MM.1S (cell line): ENCODE measurements around the gene LHPP.

Experiments
- DNase-seq: peaks from one replicate; pipeline ENCODE4 v3.0.0-alpha.2; 2015
- H2AFZ ChIP-seq: fragments of 300-600 bp; sonication (generic); 2 replicates; pipeline ENCODE4 v1.6.0; 2016; ENCODE audit warnings: antibody characterized with exemption, low read length
- H3F3A ChIP-seq: fragments of 300-600 bp; sonication (generic); 2 replicates; pipeline ENCODE4 v1.6.1; 2016; ENCODE audit warnings: mild to moderate bottlenecking, antibody characterized with exemption, low read length, moderate library complexity, mixed read lengths; ENCODE audit not compliant: insufficient read depth
- H3K27ac ChIP-seq: fragments of 300-600 bp; sonication (generic); 2 replicates; pipeline ENCODE4 v1.5.1; 2016; ENCODE audit warnings: mild to moderate bottlenecking, low read length
- H3K27me3 ChIP-seq: fragments of 300-600 bp; sonication (generic); replicated peaks from 2 replicates; pipeline ENCODE4 v1.6.0; 2016; ENCODE audit warnings: low read length; ENCODE audit not compliant: insufficient read depth
- H3K36me3 ChIP-seq: fragments of 300-600 bp; sonication (generic); replicated peaks from 2 replicates; pipeline ENCODE4 v1.6.1; 2016; ENCODE audit warnings: mild to moderate bottlenecking, low read length, mixed read lengths; ENCODE audit not compliant: insufficient read depth
- H3K4me1 ChIP-seq: fragments of 300-600 bp; sonication (generic); 2 replicates; pipeline ENCODE4 v1.6.1; 2016; ENCODE audit warnings: low read length, mixed read lengths
- H3K4me2 ChIP-seq: fragments of 300-600 bp; sonication (generic); 2 replicates; pipeline ENCODE4 v1.6.0; 2016; ENCODE audit warnings: low read depth, low read length
- H3K4me3 ChIP-seq: fragments of 300-600 bp; sonication (generic); 2 replicates; pipeline ENCODE4 v1.5.1; 2016; ENCODE audit warnings: low read length, mixed read lengths
- H3K79me2 ChIP-seq: fragments of 300-600 bp; sonication (generic); 2 replicates; pipeline ENCODE4 v1.6.1; 2016; ENCODE audit warnings: mixed run types, low read length, mixed read lengths
- H3K9ac ChIP-seq: fragments of 300-600 bp; sonication (generic); 2 replicates; pipeline ENCODE4 v1.6.1; 2016; ENCODE audit warnings: low read length, mixed read lengths
- H3K9me2 ChIP-seq: fragments of 300-600 bp; sonication (generic); replicated peaks from 2 replicates; pipeline ENCODE4 v1.6.1; 2016; ENCODE audit warnings: mild to moderate bottlenecking, low read length, mixed read lengths; ENCODE audit not compliant: insufficient read depth
- H3K9me3 ChIP-seq: fragments of 300-600 bp; sonication (generic); replicated peaks from 2 replicates; pipeline ENCODE4 v1.6.1; 2016; ENCODE audit warnings: mild to moderate bottlenecking, low read length, mixed read lengths; ENCODE audit not compliant: insufficient read depth
- H4K20me1 ChIP-seq: fragments of 300-600 bp; sonication (generic); 2 replicates; pipeline ENCODE4 v1.6.1; 2016; ENCODE audit warnings: mild to moderate bottlenecking, low read length, moderate library complexity, mixed read lengths; ENCODE audit not compliant: insufficient read depth
- EZH2 ChIP-seq: fragments of 300-600 bp; sonication (generic); optimal IDR thresholded peaks from 2 replicates; pipeline ENCODE3; 2017; ENCODE audit warnings: low read depth, mild to moderate bottlenecking, antibody characterized with exemption, low read length, mixed read lengths
- EZH2phosphoT487 ChIP-seq: fragments of 300-600 bp; sonication (generic); IDR thresholded peaks from 2 replicates; pipeline ENCODE4 v1.6.1; 2018; ENCODE audit warnings: antibody characterized with exemption, low read length
- TF ChIP-seq, protein P1 (sequence below): fragments of 300-600 bp; sonication (generic); IDR thresholded peaks from 2 replicates; pipeline ENCODE4 v1.5.1; 2016; ENCODE audit warnings: antibody characterized with exemption, low read length, mixed read lengths

LHPP gene

DNA sequence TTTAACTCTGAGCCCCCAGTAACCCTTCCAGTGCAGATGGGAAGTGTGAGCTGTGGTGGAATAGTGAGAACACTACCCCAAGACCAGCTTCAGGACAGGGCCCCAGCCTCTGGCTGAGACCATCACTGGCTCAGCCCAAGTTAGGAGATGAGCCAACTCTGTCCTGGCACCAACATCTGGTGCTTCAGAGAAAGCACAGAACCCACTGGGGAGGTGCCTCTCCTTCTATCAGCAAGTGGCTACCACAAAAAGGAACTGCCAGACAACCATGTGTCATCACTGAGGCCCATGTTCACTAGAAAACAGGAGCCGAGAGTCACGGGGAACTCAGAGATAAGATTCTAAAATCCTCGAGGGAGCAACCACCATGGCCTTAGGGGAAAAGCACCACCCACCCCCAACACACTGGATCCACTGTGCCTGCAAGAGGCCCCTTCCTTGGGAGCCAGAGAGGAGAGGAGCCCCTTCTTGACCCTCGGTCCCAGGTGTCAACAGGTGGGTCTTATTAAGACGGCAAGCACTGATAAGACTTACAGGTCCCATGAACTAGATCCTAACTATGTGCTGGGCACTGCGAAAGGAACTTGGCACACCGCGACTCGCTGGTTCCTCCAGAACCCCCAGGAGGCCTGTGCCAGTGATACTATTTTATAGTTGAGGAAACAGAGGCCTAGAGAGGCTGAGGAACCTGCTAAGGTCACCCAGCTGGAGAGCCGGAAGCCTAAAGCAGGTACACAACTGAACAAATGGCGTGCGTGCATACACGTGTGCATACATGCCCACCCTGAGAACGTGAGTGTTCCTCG is 179.9 kb downstream of the LHPP start:
- Histone ChIP-seq H3K79me2 (peaks cover 63% of the 10 kb centered on the region), H3K9me2 (no peaks in the 10 kb centered on the region), H3K27ac (no peak overlapping the region), H3K4me3 (no peak overlapping the region), H3K4me2 (no peak overlapping the region), H3K4me1 (no peaks in the 10 kb centered on the region), H4K20me1 (no peaks in the 10 kb centered on the region), H3F3A (no peaks in the 10 kb centered on the region), H3K9me3 (no peaks in the 10 kb centered on the region), H3K9ac (no peak overlapping the region), H3K36me3 (no peaks in the 10 kb centered on the region), H2AFZ (no peak overlapping the region), H3K27me3 (no peaks in the 10 kb centered on the region)
- TF ChIP-seq EZH2 (no peak), EZH2phosphoT487 (no peak)
- TF ChIP-seq, protein P1, sequence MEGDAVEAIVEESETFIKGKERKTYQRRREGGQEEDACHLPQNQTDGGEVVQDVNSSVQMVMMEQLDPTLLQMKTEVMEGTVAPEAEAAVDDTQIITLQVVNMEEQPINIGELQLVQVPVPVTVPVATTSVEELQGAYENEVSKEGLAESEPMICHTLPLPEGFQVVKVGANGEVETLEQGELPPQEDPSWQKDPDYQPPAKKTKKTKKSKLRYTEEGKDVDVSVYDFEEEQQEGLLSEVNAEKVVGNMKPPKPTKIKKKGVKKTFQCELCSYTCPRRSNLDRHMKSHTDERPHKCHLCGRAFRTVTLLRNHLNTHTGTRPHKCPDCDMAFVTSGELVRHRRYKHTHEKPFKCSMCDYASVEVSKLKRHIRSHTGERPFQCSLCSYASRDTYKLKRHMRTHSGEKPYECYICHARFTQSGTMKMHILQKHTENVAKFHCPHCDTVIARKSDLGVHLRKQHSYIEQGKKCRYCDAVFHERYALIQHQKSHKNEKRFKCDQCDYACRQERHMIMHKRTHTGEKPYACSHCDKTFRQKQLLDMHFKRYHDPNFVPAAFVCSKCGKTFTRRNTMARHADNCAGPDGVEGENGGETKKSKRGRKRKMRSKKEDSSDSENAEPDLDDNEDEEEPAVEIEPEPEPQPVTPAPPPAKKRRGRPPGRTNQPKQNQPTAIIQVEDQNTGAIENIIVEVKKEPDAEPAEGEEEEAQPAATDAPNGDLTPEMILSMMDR = no peak
- no peak for DNase-seq

DNA sequence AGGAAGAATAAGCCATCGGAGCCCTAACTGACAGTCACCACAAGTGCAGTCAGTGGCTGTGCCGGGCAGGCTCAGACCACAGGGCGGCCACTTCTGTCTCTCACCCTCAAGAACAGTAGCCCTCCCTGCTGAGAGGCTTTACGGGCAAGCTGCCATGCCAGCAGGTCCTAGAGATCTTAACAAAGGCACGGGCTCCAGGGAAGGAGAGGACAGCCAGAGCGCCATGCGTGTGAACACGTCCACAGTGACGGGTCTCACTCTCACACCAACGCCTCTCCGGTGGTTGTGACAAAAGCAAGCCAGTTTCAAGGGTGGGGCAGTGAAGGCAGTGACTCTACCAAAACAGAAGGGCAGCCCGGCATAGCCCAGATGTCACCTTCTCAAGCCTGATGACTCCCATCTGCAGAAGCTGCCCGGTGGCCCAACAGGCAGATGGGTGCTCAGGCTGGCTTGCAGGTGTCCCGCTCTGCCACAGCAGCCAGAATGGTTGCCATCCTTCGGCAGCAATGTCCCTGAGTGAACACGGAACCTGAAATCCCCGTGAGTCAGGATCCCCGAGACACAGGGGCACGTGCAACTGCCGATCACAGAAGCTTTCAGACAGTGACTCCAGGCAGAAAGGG is 180.6 kb downstream of the LHPP start:
- TF ChIP-seq EZH2 = no peak
- no peak for TF ChIP-seq EZH2phosphoT487
- TF ChIP-seq, protein P1 = no peak
- no peak overlapping the region for H2AFZ ChIP-seq
- H3K9ac ChIP-seq = no peak overlapping the region
- H3K27ac ChIP-seq = no peak overlapping the region
- H3K36me3 ChIP-seq = no peaks in the 10 kb centered on the region
- H3K9me2 ChIP-seq = no peaks in the 10 kb centered on the region
- H3K4me1 ChIP-seq = peaks cover under 1% of the 10 kb centered on the region; the same call in 1 of the 2 replicates
- H3K4me2 ChIP-seq = no peak overlapping the region
- no peaks in the 10 kb centered on the region for H4K20me1 ChIP-seq
- no peaks in the 10 kb centered on the region for H3F3A ChIP-seq
- no peaks in the 10 kb centered on the region for H3K27me3 ChIP-seq
- no peak for DNase-seq
- H3K79me2 ChIP-seq = peaks cover 65% of the 10 kb centered on the region
- no peaks in the 10 kb centered on the region for H3K9me3 ChIP-seq
- H3K4me3 ChIP-seq = no peak overlapping the region

DNA sequence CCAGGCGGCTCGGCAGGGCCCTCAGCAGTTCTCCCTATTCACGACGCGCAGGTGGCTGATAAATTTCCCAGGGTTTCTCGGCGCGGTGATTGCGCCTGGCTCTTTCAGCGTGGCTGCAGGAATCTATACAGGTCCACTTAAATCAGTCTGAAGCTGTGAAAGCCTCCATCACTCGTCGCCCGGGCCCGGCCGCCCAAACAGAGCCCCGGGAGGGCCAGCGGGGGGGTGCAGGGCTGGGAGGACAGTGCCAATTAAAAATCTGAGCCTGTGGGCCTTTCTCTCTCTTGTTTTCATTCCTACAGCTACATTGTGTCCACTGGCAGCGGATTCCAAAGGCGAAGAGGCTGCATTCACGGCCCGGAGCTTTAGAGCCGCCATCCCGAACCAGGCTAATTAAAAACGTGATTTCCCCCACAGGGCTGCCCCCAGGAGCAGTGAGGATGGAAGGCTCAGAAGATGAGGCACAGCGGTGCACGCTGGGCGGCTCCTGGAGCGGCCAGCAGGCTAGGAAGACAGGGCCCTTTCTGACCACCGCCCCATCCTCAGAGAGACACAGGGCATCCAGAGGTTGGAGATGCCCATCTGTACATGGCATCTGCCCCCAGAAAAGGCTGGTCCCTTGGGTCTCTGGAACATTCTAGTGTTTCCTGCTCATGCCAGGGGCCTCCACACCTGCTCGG is 181.8 kb downstream of the LHPP start:
- Histone ChIP-seq H3K36me3 (no peaks in the 10 kb centered on the region), H3K27ac (no peak overlapping the region), H2AFZ (no peak overlapping the region), H3K9me3 (no peaks in the 10 kb centered on the region), H4K20me1 (no peaks in the 10 kb centered on the region), H3K27me3 (no peaks in the 10 kb centered on the region), H3F3A (peaks cover 5% of the 10 kb centered on the region; the same call in 1 of the 2 replicates), H3K79me2 (peaks cover 70% of the 10 kb centered on the region), H3K4me1 (peaks cover 13% of the 10 kb centered on the region), H3K4me3 (no peak overlapping the region), H3K9ac (no peak overlapping the region), H3K4me2 (no peak overlapping the region), H3K9me2 (no peaks in the 10 kb centered on the region)
- TF ChIP-seq, protein P1 = no peak
- TF ChIP-seq EZH2 (no peak), EZH2phosphoT487 (no peak)
- DNase-seq = no peak
